Amygdala (tissue), 56 donors: ENCODE data around the gene TBC1D20.
"Not testable (repeated sequence)": the region's sequence is repeated elsewhere in the genome, so short reads cannot be mapped to it uniquely, and the experiment has no call there.

Source experiments
- DNase-seq, 56 donors: peaks; one replicate each; lab custom pipeline; 2025; lab: John Stamatoyannopoulos, UW

The TBC1D20 gene

DNA sequence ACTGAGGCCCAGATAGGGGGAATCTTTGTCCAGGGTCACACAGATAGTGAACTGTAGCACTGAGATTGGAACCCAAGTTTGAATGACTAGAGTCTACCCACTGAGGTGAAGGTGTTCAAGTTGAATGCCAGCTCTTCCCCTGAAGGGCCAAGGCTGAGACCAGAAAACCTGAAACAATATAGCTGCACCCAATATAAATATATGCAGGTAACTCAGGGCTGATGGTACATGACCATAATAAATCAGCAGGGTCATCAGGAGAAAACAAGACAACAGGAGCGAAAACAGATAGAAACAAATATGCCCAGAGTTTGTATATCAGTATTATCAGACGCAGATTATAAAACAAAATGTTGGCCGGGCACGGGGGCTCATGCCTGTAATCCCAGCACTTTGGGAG lies 58.2 kb downstream of the TBC1D20 start:
- DNase-seq = no peak

DNA sequence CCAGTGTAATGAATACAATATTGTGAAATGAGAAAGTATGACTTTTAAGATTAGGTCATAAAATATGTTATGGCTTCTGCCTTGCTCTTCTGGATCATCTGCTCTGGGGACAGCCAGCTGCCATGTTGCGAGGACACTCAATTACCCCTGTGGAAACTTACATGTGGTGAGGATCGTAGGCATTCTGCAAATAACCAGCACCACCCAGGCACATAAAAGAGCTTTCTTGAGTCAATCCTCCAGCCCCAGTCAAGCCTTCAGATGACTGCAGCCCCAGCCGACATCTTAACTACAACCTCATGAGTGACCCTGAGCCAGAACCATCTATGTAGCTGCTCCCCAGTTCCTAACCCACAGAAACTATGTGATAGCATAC lies 58.8 kb downstream of the TBC1D20 start:
- no peak for DNase-seq

DNA sequence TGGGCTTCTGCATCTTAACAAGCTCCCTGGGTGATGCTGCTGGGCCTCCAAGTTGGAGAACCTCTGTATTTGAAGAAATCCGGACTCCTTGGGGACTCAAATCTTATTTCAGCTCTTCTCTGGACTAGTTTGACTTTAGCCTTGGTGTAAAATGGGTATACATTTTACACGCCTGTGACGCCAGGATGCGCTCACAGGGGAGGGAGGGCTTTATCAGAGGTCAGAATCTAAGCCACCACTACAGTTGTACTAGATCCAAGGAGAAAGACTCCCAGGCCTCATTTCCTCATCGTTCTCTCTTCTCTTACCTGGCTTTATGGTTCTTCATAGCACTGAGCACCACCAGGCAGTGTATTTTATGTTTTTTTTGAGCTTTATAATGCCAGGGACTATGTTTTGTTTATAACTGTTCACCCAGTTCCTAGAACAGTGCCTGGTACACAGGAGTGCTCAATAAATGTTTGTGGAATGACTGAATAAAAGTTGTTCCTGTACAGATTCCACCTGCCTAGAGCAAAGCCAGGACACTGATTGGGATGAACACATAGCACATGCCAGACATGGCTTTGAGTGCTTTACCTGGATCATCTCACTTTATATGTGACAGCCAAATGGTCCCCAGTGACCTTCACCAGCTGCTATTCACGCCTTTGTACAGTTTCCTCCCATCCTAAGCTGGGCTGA lies 59.3 kb downstream of the TBC1D20 start:
- DNase-seq = no peak

DNA sequence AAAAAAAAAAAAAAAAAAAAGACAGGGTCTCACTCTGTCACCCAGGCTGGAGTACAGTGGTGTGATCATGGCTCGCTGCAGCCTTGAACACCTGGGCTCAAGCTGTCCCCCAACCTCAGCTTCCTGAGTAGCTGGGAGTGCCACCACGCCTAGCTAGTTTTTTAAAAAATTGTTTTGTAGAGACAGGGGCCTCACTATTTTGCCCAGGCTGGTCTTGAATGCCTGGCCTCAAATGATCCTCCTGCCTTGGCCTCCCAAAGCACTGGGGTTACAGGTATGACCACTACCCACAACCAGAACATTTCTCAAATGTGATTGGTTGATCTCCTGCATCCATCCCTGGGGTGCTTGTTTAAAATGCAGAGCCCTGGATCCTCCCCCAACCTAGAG lies 59.8 kb downstream of the TBC1D20 start:
- DNase-seq = no peak

DNA sequence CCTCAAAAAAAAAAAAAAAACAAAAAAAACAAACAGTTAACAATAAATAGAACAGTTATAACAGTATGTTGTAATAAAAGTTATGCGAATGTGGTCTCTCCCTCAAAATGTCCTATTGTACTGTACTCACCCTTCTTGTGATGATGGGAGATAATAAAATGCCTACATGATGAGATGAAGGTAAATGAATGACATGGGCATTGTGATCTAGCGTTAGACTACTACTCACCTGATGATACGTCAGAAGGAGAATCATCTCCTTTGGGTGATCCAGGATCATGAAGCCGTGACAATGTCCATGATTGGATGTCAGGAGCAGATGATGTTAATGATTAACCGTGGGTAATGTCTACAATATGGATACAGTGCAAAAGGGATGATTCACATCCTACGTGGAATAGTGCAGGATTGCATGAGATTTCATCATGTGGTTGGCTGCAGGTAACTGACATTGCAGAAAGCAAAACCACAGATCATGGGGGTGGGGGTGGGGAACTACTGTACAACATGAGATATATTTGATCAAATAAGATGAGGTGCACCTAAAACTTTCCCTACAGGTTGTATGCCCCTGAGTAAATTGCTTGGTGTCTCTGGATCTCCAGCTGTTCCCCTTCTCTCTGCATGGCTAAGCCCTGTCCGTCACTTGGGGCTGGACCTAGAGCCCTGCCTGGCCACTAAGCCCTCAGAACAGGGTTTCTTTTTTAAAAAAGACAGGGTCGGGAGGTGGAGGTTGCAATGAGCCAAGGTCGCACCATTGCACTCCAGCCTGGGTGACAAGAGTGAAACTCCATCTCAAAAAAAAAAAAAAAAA lies 60.4 kb downstream of the TBC1D20 start:
- no peak for DNase-seq

DNA sequence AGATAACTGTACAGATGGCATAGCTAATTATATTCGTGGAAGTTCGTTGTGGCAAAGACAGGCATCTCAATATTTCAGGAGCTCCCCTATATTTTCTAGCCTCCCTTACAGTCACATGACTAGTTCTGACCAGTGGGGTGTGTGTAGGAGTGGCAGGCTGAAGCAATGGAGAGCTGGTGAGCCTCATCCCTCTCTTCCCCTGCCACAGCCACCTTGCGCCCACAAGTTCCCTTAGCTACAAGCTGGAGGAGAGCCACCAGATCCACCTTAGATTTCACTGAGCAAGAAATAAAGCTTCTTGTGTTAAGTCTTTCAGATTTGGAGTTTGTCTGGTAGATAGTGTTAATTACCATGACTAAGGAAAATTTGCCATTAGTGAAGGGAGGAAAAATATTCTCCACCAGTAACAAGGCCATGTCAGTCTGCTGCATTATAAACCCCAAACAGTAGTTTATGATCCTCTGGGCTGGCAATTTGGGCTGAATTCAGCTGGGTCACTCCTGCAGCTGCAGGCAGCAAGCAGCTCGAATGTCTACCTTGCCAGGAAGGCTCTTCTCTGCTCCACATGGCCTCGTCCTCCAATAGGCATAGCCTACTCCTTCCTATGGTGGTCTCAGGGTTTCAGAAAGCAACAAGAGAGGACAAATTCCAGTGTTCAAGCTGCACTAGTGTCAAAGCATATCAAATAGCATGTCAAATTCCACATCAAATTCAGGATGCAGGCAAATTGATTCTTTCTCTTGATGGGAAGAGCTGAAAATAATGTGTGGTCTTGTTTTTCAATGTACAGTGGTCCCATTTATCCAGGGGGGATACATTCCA lies 61.7 kb downstream of the TBC1D20 start:
- DNase-seq = peak in 22 of 56 donors; percentile 9 to 49 (median 28)

DNA sequence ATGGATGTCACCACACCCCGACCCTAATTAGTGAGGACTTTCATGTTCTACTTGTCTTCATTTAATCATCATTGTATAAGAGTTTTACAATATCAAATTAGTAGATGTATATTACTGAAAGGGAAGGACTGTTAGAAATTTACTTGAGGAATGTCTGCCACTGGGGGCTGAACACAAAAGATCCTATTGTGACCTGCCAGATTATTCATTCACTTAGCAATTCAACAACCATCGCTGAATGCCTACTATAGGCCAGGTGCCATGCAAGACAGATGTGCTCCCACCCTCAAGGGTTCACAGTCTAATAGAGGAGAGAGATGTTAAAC lies 62.2 kb downstream of the TBC1D20 start:
- no peak for DNase-seq

DNA sequence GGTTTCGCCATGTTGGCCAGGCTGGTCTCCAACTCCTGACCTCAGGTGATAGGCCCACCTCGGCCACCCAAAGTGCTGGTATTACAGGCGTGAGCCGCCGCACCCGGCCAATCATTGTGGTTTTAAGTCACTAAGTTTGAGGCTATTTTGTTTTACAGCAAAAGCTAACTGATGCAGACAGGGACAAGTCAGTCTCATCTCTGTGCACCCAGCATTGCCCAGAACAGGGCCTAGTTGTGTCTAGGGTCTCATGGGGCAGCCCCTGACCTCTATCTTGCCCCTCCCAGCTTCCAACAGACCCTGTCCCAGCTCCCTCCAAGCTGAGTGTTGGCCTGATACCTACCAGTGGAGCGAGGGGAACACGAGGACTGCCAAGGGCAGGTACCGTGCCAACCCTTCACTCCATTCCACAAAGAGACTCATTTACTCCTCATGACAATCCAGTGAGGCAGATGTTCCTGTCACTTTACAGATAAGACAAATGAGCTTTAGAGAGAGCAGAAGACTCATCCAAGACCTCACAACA lies 63.1 kb downstream of the TBC1D20 start:
- no peak for DNase-seq

DNA sequence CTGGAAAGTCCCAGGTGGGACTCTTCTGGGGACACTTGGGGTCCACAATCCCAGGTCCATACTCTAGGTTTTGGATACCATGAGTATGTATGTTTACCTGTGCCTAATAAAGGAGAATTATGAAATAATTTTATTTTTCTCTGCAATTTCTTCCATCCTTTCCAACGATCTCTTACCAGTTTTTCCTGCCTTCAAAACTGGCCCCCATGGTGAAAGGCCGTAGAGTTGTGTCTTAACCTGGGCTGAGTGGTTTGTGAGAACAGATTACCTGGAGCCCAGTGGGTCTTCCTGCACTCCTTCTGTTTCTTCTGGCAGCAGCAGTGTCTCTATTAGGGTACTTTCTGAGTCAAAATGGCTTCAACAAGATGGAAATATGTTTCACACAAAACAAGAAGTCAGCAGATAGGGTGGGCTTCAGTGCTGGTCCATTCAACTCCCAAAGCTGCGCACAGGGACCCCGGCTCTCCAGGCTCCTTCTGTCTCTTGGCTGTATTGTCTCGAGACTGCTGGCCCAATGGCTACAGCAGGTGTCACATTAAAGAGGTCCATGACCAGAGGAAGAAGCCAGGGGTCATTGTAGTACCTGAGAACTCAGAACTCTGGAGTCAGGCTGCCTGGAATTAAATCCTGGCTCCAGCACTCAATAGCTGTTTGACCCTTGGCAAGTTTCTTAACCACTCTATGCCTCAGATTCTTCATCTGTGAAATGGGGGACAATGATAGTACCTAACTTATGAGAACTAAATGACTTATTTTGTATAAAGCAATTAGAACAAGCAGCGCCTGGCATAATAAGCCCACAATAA lies 64.7 kb downstream of the TBC1D20 start:
- no peak for DNase-seq

DNA sequence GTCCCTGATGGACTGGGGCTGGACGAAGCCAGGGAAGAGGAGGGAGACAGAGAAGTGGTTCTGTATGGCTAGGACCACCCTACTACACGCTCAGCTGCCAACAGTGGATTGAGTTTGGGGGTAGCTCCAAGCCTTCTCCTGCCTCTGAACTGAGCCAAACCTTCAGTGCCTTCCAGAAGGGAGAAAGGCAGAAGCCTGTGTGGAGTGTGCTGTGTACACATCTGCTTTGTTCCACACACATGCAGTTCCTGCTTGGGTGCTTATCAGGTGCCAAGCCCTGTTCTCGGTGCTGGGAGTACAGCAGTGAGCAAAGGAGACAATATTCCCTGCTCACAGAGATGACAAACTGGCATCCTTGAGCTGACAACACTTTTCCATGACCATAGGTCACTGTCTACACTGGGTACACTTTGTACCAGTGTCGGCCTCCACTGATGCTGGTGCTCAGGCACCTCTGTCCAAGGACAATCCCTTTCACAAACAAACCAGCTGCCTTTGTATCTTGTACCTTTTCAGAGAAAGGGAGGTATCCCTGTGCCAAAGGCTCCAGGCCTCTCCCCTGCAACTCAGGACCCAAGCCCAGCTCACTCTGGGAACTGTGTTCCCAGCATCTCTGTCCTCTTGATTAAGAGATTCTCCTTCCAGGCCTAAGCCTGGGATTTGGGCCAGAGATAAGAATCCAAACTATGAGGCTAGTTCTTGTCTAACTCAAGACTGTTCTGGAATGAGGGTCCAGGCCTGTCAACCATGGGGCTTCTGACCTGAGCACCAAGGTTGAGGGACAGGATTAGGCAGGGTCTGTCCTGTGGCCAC lies 65.5 kb downstream of the TBC1D20 start:
- DNase-seq = no peak

DNA sequence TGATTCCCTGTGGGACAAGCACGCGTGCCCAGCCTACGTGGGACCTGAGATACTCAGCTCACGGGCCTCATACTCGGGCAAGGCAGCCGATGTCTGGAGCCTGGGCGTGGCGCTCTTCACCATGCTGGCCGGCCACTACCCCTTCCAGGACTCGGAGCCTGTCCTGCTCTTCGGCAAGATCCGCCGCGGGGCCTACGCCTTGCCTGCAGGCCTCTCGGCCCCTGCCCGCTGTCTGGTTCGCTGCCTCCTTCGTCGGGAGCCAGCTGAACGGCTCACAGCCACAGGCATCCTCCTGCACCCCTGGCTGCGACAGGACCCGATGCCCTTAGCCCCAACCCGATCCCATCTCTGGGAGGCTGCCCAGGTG lies 66.1 kb downstream of the TBC1D20 start:
- DNase-seq = no peak

DNA sequence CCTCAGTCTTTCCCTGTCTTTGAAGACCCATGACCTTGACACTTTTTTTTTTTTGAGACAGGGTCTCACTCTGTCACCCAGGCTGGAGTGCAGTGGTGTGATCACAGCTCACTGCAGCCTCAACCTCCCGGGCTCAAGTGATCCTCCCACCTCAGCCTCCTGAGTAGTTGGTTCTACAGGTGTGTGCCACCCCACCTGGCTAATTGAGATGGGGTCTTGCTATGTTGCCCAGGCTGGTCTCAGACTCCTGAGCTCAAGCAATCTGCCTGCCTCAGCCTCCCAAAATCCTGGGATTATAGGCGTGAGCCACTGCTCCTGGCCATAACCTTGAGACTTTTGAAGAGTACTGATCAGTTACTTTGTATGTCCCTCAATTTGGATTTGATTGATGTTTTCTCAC lies 69.0 kb downstream of the TBC1D20 start:
- not testable (repeated sequence) for DNase-seq

DNA sequence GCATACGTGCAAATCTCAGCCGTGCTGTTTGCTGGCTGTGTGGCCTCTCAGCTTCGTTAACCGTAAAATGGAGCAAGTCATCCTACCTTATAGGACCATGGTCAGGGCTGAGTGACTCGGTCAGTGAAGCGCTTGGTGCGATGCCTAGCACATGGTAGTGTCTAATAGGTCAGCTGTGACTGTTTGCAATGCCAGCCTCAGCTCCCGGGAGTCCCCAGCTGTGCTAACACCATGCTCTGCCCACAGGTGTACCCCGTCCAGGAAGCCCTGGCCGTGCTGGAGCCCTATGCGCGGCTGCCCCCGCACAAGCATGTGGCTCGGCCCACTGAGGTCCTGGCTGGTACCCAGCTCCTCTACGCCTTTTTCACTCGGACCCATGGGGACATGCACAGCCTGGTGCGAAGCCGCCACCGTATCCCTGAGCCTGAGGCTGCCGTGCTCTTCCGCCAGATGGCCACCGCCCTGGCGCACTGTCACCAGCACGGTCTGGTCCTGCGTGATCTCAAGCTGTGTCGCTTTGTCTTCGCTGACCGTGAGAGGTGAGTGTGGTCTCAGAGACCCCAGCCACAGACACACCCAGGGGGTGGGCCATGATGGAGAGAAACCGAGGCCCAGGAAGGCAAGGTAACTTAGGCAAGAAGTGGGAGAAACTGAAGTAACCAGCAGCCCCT lies 71.2 kb downstream of the TBC1D20 start:
- no peak for DNase-seq

DNA sequence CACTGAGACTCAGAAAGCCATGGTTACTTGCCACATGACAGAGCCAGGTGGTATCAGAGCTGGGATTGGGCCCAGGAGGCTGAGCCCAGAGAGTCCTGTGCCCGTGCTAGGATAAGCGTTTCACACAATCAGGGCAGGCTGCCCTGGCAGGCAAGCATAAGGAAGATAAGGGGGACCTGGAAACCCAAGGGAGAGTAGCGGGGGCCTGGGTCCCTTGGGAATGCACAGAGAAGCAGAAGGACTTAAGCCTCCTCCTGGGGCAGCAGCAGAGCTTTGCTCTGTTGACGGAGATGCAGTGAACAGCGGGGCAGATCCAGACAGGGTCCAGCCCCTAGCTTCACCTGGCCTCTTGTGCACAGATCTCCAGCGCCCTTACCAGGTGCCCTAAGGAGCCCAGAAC lies 73.1 kb downstream of the TBC1D20 start:
- DNase-seq = no peak

DNA sequence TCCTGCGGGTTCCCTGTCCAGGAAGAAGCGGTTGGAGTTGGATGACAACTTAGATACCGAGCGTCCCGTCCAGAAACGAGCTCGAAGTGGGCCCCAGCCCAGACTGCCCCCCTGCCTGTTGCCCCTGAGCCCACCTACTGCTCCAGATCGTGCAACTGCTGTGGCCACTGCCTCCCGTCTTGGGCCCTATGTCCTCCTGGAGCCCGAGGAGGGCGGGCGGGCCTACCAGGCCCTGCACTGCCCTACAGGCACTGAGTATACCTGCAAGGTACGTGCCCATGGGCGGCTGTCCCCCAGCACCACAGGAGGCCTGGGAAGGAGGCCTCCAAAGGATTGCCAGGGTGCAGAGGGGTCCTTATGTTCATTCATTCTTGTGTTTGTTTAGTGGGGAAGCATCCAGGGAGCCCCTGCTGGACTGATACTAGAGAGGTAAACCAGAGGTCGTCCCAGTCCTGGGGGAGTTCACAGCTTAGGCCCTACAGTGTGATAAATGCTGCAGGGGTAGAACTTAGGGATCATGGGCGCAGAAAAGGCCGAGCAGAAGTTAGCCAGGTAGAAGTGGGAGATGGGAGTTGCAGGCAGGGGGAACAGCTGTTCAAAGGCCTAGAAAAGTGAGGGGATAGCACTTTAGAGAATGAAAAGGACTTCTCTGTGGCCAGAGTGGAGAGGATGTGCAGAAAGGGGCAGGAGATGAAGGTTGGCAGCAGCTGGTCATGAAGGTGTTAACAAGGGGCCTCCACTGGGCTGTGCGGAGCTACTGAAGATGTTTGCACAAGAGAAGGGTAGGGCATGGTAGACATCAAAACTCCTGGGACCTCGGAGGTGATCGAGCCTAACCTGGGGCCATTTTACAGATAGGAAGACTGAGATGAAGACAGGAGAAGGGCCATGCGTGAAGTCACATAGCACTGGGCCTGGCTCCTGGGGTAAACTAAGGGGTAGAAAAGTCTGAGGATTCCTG lies 74.0 kb downstream of the TBC1D20 start:
- no peak for DNase-seq

DNA sequence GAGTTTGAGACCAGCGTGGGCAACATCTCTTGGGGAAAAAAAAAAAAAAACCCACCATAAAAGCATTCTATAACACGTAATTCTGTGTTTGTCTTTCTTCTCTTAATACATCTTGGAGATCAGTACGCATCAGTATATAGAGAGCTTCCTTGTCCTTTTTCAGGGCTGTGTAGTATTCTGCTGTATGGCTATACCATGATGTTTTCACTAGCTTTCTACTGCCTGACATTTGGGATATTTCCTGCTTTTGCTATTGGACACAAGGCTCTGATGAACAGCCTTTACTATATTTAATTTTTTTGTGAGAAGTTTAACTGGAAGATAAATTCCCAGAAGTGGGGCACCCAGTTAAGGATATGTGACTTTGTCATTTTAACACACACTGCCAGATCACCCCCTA lies 74.8 kb downstream of the TBC1D20 start:
- no peak for DNase-seq

DNA sequence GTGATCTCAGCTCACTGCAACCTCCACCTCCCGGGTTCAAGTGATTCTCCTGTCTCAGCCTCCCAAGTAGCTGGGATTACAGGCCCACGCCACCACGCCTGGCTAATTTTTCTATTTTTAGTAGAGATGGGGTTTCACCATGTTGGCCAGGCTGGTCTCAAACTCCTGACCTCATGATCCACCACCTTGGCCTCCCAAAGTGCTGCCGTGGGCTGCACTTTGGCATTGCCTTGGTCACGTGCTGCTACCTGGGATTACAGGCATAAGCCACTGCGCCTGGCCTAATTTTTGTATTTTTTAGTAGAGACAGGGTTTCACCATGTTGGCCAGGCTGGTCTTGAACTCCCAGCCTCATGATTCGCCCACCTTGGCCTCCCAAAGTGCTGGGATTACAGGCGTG lies 75.7 kb downstream of the TBC1D20 start:
- DNase-seq = not testable (repeated sequence)
